Fibroblast of skin of right quadriceps (primary cell): Measurements from ENCODE around the gene QSOX1.

ENCODE experiments used
- DNase-seq: peaks from one replicate; pipeline ENCODE4 v3.0.0-alpha.2; 2013

The QSOX1 gene

DNA sequence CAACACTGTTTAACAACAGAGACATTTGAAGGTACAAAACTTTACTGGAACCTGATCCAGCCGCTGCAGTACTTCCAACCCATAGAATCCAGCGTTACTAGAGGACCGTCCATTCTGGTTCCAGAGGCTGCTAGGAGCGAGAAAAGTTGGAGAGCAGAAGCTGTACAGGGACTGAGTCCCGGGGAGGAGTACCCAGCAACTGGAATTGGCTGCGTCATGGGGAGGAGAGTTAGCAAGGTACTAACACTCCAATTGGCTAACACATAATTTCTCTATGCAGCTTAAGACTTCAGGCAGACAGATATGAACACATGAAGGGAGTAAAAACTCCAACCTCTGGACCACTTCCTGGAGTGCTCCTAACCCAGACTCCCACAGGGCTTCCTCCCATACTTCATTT is 2.1 kb upstream of the QSOX1 start:
- DNase-seq = no peak

DNA sequence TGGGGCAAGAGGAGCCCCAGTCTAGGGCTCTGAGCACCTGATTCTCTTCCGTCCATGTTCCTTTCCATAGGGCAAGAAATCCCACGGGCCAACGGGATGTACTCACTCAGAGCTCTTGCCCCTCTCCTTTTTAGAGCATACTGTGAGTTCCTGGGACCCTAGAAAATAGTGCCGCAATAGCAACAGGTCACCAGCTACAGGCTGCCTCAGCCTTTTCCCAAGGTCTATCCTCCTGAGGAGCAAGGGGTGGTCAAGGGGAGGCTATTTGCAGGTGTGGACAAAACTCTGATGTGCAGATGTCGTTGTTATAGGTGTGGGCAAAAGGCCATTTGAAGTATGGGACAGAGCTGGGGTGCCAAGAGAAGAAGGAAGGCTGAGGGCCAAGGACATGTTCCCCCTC is 1.6 kb upstream of the QSOX1 start:
- DNase-seq = no peak

DNA sequence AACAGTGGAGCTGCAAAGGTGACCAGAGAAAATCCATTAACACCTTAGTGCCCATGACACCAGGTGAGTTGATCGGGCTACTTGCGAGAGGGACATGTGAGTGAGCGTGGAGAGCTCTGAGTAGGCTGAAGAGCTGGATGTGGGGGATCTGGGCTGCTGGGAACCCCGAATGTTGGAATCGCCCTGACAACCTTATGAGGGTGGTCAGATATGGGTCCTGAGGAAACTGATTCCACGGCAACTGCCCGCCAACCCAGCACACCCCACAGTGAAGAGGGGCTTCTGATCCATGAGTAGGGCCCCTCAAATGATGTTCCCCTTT is 705 bp upstream of the QSOX1 start:
- no peak for DNase-seq

GRCh38 chr1:180155182-180155682 is 563 bp downstream of the QSOX1 start:
- DNase-seq = no peak

DNA sequence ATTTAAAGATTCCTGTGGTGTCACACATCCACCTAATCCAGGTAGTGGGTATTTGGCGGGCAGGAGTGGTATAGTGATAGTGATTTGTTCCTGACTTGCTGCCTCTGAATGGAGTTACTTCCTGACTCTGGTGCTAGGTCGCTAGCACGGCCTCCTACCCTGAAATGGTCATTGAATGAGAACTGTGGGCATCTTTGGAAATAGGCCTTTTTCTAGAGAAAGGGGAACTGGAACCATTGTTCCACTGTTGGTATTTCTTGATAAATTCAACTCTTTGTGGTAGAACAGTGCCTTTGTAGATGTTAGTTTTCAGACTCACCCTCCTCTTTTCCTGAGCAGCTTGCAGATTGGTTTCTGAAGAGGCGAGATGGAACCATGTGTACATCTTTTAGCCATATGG is 1.5 kb downstream of the QSOX1 start:
- DNase-seq = no peak

- peak; percentile 75 for DNase-seq
Measured at GRCh38 chr1:180156631-180157091, 2.0 kb downstream of the QSOX1 start.

GRCh38 chr1:180157108-180157507 is 2.4 kb downstream of the QSOX1 start:
- peak; percentile 52 for DNase-seq

DNA sequence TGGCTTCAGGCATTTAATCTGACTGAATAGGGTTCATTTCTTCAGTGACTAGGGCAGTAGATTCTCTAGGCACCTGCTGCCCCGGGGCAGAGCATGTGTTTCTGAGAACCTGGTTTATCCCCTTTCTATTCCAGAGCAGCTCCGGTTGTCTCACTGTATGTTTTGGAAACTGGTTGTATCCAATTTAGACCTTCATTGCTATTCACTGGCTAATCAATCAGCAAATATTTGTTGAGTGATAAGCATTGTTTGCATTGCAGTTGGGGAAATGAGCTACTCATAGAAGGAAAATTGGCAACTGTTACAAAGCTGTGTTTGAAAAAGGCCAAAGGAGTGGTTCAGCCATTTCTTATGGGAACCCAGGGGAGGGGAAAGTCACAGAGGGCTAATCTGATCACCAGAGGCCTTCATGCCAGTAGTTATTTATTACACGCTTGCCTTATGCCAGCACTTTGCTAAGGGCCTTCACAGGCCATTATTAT is 2.9 kb downstream of the QSOX1 start:
- no peak for DNase-seq

- DNase-seq = no peak
Measured at GRCh38 chr1:180158149-180159147, 3.8 kb downstream of the QSOX1 start.

- DNase-seq = no peak
Measured at GRCh38 chr1:180160357-180160756, 5.7 kb downstream of the QSOX1 start.

DNA sequence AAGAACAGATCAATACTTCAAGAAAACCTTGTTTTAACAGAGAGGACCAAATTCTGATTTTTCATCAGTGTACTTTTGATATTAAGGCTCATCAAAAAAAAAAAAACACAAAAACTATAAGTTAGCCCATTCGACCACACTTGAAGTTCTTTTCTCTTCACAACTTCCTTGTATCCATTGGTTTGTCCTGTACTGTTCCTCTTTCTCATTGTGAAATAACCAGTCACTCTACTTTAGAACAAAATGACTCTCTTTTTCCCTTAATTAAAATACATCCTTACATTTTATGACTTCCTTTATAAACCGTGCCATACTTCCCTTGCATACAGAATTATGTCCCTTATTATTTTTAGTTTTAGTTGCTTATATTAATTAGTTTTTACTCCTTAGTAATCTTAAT is 8.4 kb downstream of the QSOX1 start:
- no peak for DNase-seq

GRCh38 chr1:180165096-180165495 is 10.4 kb downstream of the QSOX1 start:
- no peak for DNase-seq

GRCh38 chr1:180165509-180166435 is 11.1 kb downstream of the QSOX1 start:
- DNase-seq = no peak

DNA sequence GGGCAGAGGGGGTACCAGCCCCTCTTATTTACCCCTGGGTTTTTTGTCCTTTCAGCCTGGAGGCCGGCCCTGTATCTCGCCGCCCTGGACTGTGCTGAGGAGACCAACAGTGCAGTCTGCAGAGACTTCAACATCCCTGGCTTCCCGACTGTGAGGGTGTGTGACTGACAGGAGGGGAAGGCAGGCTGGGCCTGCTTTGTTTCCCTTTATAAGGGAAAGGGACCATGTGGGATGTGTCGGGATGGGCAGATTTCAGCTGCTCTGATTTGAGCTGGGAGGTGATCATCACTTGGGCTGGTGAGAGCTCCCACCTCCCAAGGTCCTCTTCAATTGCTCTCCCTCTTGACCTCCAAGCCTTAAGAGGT is 11.7 kb downstream of the QSOX1 start:
- DNase-seq = no peak

- no peak for DNase-seq
Measured at GRCh38 chr1:180167021-180167701, 12.5 kb downstream of the QSOX1 start.

DNA sequence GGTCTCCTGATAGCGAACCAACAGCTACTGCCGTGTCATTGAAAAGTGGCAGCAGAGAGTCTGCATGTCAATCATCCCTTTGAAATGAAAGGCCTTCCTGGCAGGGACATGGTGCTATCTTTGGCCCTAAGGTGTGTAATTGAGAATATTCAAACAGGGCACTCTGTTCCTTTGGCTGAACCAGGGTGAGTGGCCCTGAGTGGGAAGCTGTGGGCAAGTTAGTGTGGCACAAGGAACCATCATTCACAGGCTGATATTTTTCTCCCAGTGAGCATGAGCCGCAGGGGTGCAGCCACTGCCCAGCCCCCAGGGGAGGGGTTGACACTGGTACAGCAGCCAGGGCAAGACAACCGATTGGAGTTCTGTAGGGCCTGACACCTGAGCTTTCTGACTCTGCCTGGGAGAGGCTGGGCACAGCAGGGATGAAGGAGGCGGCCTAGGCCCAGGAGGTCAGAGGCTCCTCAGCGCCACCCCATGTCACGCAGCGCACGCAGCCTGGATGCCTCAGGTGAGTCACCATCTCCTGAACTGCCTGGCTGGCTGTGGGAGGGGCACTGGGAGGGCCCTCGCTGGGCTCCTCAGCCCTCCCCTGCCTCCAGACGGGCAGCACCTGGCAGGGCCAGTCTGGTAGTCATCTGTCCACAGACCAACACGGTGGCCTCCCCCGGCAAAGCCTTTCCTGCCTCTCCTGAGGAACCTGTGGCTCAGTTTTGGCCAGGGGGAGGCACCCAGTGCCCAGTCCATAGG is 13.2 kb downstream of the QSOX1 start:
- no peak for DNase-seq

DNA sequence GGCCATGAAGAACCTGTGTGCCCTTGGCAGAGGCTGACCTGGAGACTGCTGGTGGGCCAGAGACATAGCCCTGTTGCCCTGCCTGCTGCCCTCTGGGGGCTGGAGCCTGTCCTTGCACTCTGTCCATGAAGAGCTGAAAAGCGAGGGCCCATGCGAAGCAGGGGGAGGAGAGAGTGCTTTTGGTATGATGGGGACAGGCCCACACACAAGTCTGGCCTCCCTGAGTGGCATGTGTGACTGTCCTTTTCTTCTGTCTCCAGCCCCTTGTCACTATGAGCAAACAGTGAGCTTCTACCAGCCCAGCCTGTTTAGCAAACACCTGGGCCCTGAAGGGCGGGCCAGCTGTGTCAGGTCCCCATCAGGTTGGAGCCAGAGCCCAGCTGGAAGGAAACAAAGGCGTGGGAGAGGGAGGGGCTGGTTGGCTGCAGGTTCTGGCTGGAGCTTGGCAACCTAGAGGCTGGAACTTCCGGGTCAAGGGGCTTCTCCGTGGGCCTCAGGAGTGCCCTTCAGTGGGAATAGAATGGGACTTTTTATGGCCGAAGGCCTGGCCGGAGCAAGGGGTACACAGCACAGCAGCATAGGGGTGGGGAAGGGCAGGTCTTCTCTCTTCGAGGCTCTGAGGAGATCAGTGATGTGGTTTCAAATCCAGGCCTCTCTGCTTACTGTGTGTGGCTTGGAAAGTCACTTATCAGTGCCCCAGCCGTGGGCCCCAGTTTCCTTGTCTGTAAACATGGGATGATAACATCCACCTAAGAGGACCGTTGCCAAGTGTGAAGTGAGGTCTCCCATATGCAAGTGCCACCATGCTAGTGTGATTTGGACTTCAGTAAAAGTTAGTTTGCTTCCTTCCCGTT is 14.3 kb downstream of the QSOX1 start:
- no peak for DNase-seq

GRCh38 chr1:180169640-180170195 is 15.0 kb downstream of the QSOX1 start:
- no peak for DNase-seq

DNA sequence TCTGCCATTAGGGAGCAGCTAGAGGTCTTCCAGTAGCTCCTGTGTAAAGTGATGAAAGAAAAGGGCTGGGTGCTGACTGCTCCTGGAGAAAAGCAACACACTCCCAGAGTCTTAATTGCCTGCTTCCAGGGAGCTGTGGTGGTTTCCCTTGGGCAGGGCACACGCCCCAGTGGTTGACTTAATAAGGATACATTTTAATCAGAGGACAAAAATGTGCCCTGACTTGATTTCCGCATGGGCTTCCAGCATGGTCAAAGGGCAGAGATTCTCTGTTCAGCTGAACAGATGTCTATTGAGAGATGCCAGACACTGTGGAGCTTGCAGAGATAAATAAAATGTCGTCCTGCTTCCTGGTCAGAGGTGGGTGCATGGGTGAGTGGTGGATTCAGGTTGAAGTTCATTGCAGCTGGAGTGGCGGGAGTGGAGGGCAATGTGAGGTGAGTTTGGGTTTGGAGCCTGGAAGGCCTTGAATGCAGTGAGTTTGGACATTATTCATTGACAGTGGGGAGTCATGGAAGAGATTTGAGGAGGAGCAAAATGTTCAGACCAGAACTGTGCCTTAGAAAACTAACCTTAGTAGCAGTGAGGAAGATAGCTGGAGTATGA is 16.0 kb downstream of the QSOX1 start:
- no peak for DNase-seq

GRCh38 chr1:180171691-180172090 is 17.0 kb downstream of the QSOX1 start:
- DNase-seq = no peak
